MM.1S (cell line): Measurements from ENCODE around the gene ACAD11.
"Not testable (repeated sequence)": the region's sequence is repeated elsewhere in the genome, so short reads cannot be mapped to it uniquely, and the experiment has no call there.

ENCODE experiments used
- DNase-seq: peaks from one replicate; pipeline ENCODE4 v3.0.0-alpha.2; 2015
- H2AFZ ChIP-seq: fragments of 300-600 bp; sonication (generic); 2 replicates; pipeline ENCODE4 v1.6.0; 2016; ENCODE audit warnings: antibody characterized with exemption, low read length
- H3F3A ChIP-seq: fragments of 300-600 bp; sonication (generic); 2 replicates; pipeline ENCODE4 v1.6.1; 2016; ENCODE audit warnings: mild to moderate bottlenecking, antibody characterized with exemption, low read length, moderate library complexity, mixed read lengths; ENCODE audit not compliant: insufficient read depth
- H3K27ac ChIP-seq: fragments of 300-600 bp; sonication (generic); 2 replicates; pipeline ENCODE4 v1.5.1; 2016; ENCODE audit warnings: mild to moderate bottlenecking, low read length
- H3K27me3 ChIP-seq: fragments of 300-600 bp; sonication (generic); replicated peaks from 2 replicates; pipeline ENCODE4 v1.6.0; 2016; ENCODE audit warnings: low read length; ENCODE audit not compliant: insufficient read depth
- H3K36me3 ChIP-seq: fragments of 300-600 bp; sonication (generic); replicated peaks from 2 replicates; pipeline ENCODE4 v1.6.1; 2016; ENCODE audit warnings: mild to moderate bottlenecking, low read length, mixed read lengths; ENCODE audit not compliant: insufficient read depth
- H3K4me1 ChIP-seq: fragments of 300-600 bp; sonication (generic); 2 replicates; pipeline ENCODE4 v1.6.1; 2016; ENCODE audit warnings: low read length, mixed read lengths
- H3K4me2 ChIP-seq: fragments of 300-600 bp; sonication (generic); 2 replicates; pipeline ENCODE4 v1.6.0; 2016; ENCODE audit warnings: low read depth, low read length
- H3K4me3 ChIP-seq: fragments of 300-600 bp; sonication (generic); 2 replicates; pipeline ENCODE4 v1.5.1; 2016; ENCODE audit warnings: low read length, mixed read lengths
- H3K79me2 ChIP-seq: fragments of 300-600 bp; sonication (generic); 2 replicates; pipeline ENCODE4 v1.6.1; 2016; ENCODE audit warnings: mixed run types, low read length, mixed read lengths
- H3K9ac ChIP-seq: fragments of 300-600 bp; sonication (generic); 2 replicates; pipeline ENCODE4 v1.6.1; 2016; ENCODE audit warnings: low read length, mixed read lengths
- H3K9me2 ChIP-seq: fragments of 300-600 bp; sonication (generic); replicated peaks from 2 replicates; pipeline ENCODE4 v1.6.1; 2016; ENCODE audit warnings: mild to moderate bottlenecking, low read length, mixed read lengths; ENCODE audit not compliant: insufficient read depth
- H3K9me3 ChIP-seq: fragments of 300-600 bp; sonication (generic); replicated peaks from 2 replicates; pipeline ENCODE4 v1.6.1; 2016; ENCODE audit warnings: mild to moderate bottlenecking, low read length, mixed read lengths; ENCODE audit not compliant: insufficient read depth
- H4K20me1 ChIP-seq: fragments of 300-600 bp; sonication (generic); 2 replicates; pipeline ENCODE4 v1.6.1; 2016; ENCODE audit warnings: mild to moderate bottlenecking, low read length, moderate library complexity, mixed read lengths; ENCODE audit not compliant: insufficient read depth
- CTCF ChIP-seq: fragments of 300-600 bp; sonication (generic); IDR thresholded peaks from 2 replicates; pipeline ENCODE4 v1.5.1; 2016; ENCODE audit warnings: antibody characterized with exemption, low read length, mixed read lengths
- EZH2 ChIP-seq: fragments of 300-600 bp; sonication (generic); optimal IDR thresholded peaks from 2 replicates; pipeline ENCODE3; 2017; ENCODE audit warnings: low read depth, mild to moderate bottlenecking, antibody characterized with exemption, low read length, mixed read lengths
- EZH2phosphoT487 ChIP-seq: fragments of 300-600 bp; sonication (generic); IDR thresholded peaks from 2 replicates; pipeline ENCODE4 v1.6.1; 2018; ENCODE audit warnings: antibody characterized with exemption, low read length

ACAD11 gene

GRCh38 chr3:132641837-132642538 lies 17.6 kb downstream of the ACAD11 start:
- no peaks in the 10 kb centered on the region for H3F3A ChIP-seq
- H3K9ac ChIP-seq = no peak overlapping the region
- peak; percentile 66 for TF ChIP-seq CTCF
- no peak for TF ChIP-seq EZH2
- H2AFZ ChIP-seq = no peak overlapping the region
- H3K27ac ChIP-seq = no peak overlapping the region
- no peaks in the 10 kb centered on the region for H3K9me3 ChIP-seq
- no peaks in the 10 kb centered on the region for H3K79me2 ChIP-seq
- no peak overlapping the region for H3K4me2 ChIP-seq
- H3K4me3 ChIP-seq = no peak overlapping the region
- no peaks in the 10 kb centered on the region for H4K20me1 ChIP-seq
- DNase-seq = peak; percentile 56
- H3K27me3 ChIP-seq = no peaks in the 10 kb centered on the region
- H3K4me1 ChIP-seq = no peaks in the 10 kb centered on the region
- H3K9me2 ChIP-seq = no peaks in the 10 kb centered on the region
- H3K36me3 ChIP-seq = no peaks in the 10 kb centered on the region

GRCh38 chr3:132641427-132641826 lies 18.2 kb downstream of the ACAD11 start:
- not testable (repeated sequence) for H3K4me1 ChIP-seq, H3K36me3 ChIP-seq, H3K9ac ChIP-seq, H2AFZ ChIP-seq, H3K27me3 ChIP-seq, H3F3A ChIP-seq, H3K4me2 ChIP-seq, H3K9me3 ChIP-seq, H3K27ac ChIP-seq, H3K9me2 ChIP-seq, DNase-seq, H3K79me2 ChIP-seq, H3K4me3 ChIP-seq, H4K20me1 ChIP-seq

GRCh38 chr3:132638706-132639105 lies 20.9 kb downstream of the ACAD11 start:
- Histone ChIP-seq H3K9ac (no peak overlapping the region), H3K4me3 (no peak overlapping the region), H3K4me2 (no peak overlapping the region), H3K36me3 (no peaks in the 10 kb centered on the region), H4K20me1 (no peaks in the 10 kb centered on the region), H3K9me3 (no peaks in the 10 kb centered on the region), H2AFZ (no peak overlapping the region), H3F3A (no peaks in the 10 kb centered on the region), H3K27ac (no peak overlapping the region), H3K9me2 (no peaks in the 10 kb centered on the region), H3K27me3 (no peaks in the 10 kb centered on the region), H3K4me1 (no peaks in the 10 kb centered on the region), H3K79me2 (no peaks in the 10 kb centered on the region)
- TF ChIP-seq CTCF (no peak), EZH2phosphoT487 (no peak), EZH2 (no peak)
- DNase-seq = no peak

GRCh38 chr3:132637590-132637989 lies 22.0 kb downstream of the ACAD11 start:
- Histone ChIP-seq H3K4me1 (no peaks in the 10 kb centered on the region), H3K27me3 (no peaks in the 10 kb centered on the region), H3K79me2 (no peaks in the 10 kb centered on the region), H2AFZ (no peak overlapping the region), H3K4me3 (no peak overlapping the region), H3K9me2 (no peaks in the 10 kb centered on the region), H3K27ac (no peak overlapping the region), H3K9ac (no peak overlapping the region), H3K36me3 (no peaks in the 10 kb centered on the region), H3K9me3 (no peaks in the 10 kb centered on the region), H3K4me2 (no peak overlapping the region), H3F3A (no peaks in the 10 kb centered on the region), H4K20me1 (no peaks in the 10 kb centered on the region)
- TF ChIP-seq EZH2phosphoT487 (no peak), CTCF (no peak), EZH2 (no peak)
- no peak for DNase-seq
